Fibroblast of skin of left biceps (primary cell): ENCODE results near the gene UNC119.
"Not testable (repeated sequence)": the region's sequence is repeated elsewhere in the genome, so short reads cannot be mapped to it uniquely, and the experiment has no call there.

ENCODE experiments used
- DNase-seq, 2 experiments: peaks; one replicate each; pipeline ENCODE4 v3.0.0-alpha.2; 2013; ENCODE audit warnings: low read depth in 2 of 2

Gene UNC119

DNA sequence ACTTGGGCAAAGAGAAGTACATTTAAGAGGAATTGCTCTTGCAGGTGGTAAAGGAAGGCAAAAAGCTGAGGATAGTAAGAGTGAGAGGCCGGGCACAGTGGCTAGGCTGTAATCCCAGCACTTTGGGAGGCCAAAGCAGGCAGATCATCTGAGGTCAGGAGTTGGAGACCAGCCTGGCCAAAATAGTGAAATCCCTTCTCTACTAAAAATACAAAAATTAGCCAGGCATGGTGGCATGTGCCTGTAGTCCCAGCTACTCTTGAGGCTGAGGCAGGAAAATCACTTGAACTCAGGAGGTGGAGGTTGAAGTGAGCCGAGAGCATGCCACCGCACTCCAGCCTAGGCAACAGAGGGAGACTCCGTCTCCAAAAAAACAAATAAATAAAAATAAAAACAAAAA, 30.1 kb downstream of the UNC119 start:
- DNase-seq: not testable (repeated sequence)

- DNase-seq: no peak
Measured at GRCh38 chr17:28521311-28522085, 30.9 kb downstream of the UNC119 start.

- DNase-seq: no peak
Measured at GRCh38 chr17:28520687-28521086, 31.7 kb downstream of the UNC119 start.

GRCh38 chr17:28519236-28519635, 33.2 kb downstream of the UNC119 start:
- no peak for DNase-seq

GRCh38 chr17:28518578-28518977, 33.8 kb downstream of the UNC119 start:
- no peak for DNase-seq

- DNase-seq: no peak
Measured at GRCh38 chr17:28518132-28518531, 34.3 kb downstream of the UNC119 start.

GRCh38 chr17:28515518-28515917, 36.9 kb downstream of the UNC119 start:
- no peak for DNase-seq

DNA sequence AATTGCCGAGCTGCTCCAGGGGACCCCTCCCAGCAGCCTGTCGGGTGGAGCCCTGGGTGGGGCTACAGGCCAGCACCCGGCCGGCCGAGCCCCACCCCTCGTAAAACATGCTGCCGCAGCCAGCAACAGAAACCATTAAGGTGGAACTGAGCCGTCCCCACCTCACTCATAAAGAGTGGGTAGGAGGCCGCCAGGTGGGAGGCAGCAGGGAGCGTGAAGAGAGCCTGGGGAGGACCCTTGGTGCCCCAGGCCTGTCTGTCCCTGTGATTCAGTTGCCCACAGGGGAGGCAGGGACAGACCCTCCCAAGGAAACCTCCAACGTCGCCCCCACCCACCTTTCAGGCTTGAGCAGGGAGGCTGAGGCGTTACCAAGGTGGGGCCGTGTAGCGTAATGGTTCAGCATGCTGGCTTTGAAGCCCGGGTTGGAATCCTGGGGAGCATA, 37.8 kb downstream of the UNC119 start:
- no peak for DNase-seq

- DNase-seq: no peak
Measured at GRCh38 chr17:28513476-28513875, 38.9 kb downstream of the UNC119 start.

- DNase-seq: no peak
Measured at GRCh38 chr17:28511858-28512461, 40.5 kb downstream of the UNC119 start.

DNA sequence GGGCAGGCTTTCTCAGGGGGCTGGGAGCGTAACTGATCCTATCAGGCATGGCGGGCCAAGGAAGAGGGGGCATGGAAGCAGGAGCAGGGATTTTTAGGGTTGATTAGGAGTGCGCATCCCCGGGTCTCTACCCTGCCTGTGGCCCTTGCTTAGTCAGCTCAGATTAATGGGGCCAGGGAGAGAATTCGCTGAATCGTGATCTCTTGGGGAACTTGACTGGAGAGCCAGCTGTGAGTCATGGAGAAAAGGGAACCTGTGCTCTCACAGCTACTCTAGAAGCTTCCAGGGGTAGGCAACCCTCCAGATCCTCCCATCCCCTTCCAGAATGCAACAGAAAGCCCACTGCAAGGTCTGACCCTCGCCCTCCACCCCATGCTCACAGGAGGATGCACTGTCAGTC, 42.6 kb downstream of the UNC119 start:
- no peak for DNase-seq

GRCh38 chr17:28508211-28508724, 44.2 kb downstream of the UNC119 start:
- DNase-seq: no peak

- no peak for DNase-seq
Measured at GRCh38 chr17:28507567-28508203, 44.7 kb downstream of the UNC119 start.

DNA sequence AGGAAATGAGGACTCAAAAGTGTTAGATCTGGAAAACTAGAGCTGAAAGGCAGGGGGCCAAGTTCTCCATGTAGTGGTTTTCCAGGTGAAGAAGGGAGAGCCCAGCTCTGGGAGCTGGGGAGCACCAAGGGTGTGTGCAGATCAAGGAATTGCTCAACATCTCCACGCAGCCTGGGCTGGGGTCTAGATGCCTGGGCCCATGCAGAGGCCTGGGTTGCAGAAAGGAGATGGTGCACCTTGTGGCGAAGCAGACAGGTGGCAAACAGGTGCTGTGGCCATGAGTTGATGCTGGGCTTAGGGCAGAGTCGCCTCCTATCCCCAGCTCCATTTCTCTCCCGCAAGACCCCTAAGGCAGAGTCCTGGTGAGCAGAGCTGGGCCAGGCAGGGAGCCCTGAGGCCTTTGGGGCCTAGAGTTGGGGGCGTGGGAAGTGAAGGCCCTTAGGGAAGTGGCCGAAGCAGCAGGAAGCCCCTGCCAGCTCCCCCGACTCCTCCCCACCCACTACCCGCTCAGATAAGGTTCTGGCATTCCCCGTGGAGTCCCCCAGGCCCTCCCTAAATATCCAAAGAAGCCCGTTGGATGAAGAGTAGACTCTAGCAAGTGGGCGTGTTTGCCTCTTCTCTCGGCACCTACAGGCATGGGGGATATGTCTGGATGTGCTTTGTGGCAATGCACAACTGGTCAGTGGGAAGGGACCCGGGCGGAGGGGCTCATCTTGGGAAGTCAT, 45.5 kb downstream of the UNC119 start:
- no peak for DNase-seq

- DNase-seq: no peak
Measured at GRCh38 chr17:28505986-28506665, 46.3 kb downstream of the UNC119 start, which contains the start of gene FOXN1. Gene FOXN1 (plus strand): TSS chr17:28506348. CDS start chr17:28523970, 17,622 bp downstream.

GRCh38 chr17:28503420-28503819, 49.0 kb downstream of the UNC119 start:
- no peak for DNase-seq

DNA sequence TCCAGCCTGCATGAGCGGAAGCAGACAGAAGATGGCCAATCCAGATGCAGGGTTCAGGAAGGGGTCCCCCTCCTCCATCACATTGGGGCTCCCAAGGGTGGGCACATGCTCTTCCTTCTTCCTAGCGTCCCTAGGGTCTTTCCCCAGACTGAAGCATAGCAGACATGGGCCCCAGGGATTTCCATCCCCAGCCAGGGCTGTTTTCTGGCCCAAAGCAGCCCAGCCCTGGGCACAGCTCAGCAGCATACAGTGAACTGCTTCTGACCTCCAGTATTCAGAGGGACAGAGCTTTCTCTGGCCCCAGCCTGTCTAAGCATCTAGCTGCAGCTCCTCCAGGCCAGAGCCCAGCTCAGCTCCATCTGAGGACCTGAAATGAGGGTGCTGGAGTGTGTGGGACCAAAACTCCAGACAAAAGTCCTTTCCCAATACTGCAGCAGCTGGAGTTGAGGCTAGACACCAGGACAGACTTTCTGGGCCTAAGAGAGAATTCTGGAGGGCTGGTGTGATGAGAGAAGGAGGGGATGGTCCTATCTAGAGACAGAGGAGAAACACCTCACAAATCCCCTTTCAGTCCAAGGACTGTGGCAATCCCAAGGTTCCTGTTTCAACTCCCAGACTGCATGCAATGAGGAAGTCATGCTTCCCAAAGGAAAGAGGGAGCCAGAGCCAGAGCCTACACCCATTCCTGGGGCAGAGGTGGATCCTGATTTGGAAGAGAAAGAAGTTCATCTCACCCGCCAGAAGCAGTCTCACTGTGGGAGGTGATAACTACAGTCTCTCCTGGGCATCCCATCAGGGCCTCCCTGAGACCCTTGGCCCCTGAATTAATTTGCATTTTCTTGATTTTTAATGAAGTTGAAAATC, 50.8 kb downstream of the UNC119 start:
- DNase-seq: no peak

- no peak for DNase-seq
Measured at GRCh38 chr17:28500712-28501379, 51.6 kb downstream of the UNC119 start.

DNA sequence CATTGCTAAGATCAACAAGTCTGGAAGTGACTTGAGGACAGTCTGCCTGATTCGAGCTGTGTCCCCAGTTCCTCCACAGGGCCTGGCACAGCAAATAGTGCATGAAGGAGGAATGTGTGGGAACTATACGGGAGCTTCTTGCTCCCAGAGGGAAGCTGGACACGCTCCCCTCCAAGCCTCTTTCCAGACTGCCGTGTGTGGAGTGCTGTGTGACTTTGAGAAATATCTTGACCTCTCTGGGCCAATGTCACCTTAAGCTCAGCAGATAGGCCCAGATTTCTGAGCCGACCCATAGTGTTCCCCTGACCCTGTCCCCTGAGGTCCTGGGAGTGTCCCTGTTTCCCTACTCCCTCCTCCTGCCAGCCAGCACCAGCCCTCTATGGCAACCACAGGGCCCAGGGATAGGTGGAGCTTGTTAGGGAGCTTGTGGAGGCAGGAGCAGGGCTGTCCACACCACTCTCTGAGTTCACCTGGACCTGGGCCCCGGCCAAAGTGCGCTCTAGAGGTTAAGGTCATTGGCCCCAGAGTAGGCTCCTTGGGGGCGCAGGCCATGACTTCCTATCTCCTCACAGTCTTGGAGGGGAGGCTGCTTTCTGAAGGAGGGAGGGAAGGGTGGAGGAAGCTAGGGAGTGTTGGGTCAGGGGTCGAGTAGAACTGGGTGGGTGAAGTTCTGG, 52.6 kb downstream of the UNC119 start:
- DNase-seq: no peak
